H54 (cell line): ENCODE measurements around the gene ATP11C.
A peak's percentile ranks its signal among the peaks of the same experiment; 100 is the strongest.
"Not testable (repeated sequence)": the region's sequence is repeated elsewhere in the genome, so short reads cannot be mapped to it uniquely, and the experiment has no call there.

Source experiments
- DNase-seq: peaks from one replicate; pipeline ENCODE4 v3.0.0; 2011; ENCODE audit warnings: low spot score, mixed read lengths; ENCODE audit not compliant: insufficient read length
- FAIRE-seq: peaks from 3 replicates; lab custom pipeline; 2011; peaks lifted over from hg19 to GRCh38; lab: Jason Lieb, UNC
- POLR2A ChIP-seq: IDR thresholded peaks from 2 replicates; pipeline ENCODE4 v1.6.1; 2011; ENCODE audit warnings: low read depth, mild to moderate bottlenecking, low read length

The ATP11C gene

GRCh38 chrX:139851730-139852129, 81.1 kb downstream of the ATP11C start:
- DNase-seq, result peak; percentile 10
- peak; percentile 82 for FAIRE-seq
- no peak for TF ChIP-seq POLR2A

GRCh38 chrX:139850968-139851367, 81.9 kb downstream of the ATP11C start:
- no peak for DNase-seq
- FAIRE-seq, result no peak
- TF ChIP-seq POLR2A, result no peak

- no peak for DNase-seq
- TF ChIP-seq POLR2A, result no peak
- no peak for FAIRE-seq
Observed at GRCh38 chrX:139844884-139845283, 88.0 kb downstream of the ATP11C start.

GRCh38 chrX:139844163-139844562, 88.7 kb downstream of the ATP11C start:
- DNase-seq (no peak), FAIRE-seq (no peak)
- no peak for TF ChIP-seq POLR2A

- FAIRE-seq (no peak), DNase-seq (no peak)
- no peak for TF ChIP-seq POLR2A
Observed at GRCh38 chrX:139842326-139843185, 90.3 kb downstream of the ATP11C start.

DNA sequence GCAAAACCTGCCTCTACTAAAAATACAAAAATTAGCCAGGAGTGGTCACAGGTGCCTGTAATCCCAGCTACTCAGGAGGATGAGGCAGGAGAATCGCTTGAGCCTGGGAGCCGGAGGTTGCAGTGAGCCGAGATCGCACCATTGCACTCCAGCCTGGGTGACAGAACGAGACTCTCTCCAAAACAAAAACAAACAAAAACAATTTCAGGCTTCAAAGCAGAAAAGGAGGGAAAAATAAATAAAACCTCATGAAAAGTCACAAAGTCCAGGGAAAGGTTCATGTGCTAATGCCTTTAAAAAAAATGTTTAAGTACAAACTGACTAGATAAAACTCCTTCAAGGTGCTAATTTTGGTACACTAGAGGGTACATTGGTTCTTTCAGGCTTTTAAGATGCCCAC, 96.5 kb downstream of the ATP11C start:
- DNase-seq, FAIRE-seq: not testable (repeated sequence)

- TF ChIP-seq POLR2A, result no peak
- FAIRE-seq (no peak), DNase-seq (no peak)
Observed at GRCh38 chrX:139834879-139835278, 98.0 kb downstream of the ATP11C start.

DNA sequence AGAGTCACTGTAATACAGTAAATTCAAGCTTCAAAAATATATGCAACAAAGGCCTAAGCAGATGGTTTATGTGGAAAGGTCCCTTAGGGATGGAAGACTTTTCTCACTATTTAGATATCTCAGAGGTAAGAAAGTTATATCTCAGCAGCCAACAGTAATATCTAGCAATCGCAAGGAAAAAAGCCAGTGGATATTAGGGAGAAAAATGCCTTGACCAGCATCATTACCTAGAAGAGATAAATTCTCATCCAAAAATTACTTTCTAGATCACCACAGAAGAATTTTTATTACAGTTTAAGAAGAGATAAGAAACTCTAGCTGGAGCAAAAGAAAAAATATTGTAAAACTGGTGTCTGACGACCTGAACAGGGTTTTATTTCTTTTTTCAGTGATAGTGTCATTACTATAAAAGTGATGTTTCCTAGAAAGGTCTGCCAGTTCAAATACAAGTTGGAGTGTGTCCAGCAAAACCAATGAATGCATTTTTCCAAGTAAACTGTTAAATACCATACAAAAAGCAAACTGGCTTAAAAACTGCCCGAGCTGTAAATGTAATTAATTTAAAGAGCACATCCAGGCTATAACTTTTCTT, 100.0 kb downstream of the ATP11C start:
- TF ChIP-seq POLR2A, result no peak
- DNase-seq (no peak), FAIRE-seq (no peak)

DNA sequence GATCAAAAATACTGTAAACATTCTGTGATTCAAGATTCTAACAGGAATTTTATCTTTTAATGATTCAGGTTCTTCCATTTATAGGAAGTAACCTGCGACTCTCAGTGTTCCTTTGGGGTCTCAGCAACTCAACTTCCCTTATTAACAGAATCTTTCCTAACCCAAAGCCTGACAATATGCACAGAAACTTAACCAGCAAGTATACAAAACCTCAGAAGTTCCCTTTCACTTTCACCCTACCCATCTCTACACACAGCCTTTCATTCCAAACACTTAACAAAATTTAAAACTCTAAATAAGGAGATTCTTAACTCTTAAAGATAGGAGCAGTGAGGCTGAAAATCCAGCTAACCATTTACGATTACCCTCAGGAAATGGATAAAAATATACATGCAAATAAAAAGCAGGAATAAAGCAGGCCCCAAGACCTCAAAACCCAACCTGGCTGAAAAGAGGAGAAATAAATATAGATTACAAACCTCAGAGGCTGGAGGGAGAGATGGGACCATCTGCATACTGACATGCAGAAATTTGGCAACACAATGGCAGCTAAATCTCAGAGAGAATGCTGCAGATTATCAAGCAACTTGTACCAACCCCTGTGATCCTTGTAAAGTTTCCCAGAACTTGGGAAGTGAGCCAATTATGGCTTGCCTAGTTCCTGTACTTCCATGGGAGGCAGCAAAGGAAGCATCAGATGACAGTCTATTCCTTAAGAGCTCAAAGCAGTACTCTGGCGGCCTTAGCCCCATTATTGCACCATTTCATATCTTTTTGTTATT, 101.0 kb downstream of the ATP11C start:
- DNase-seq (peak; percentile 14), FAIRE-seq (peak; percentile 81)
- TF ChIP-seq POLR2A, result no peak

- FAIRE-seq, result no peak
- no peak for DNase-seq
- TF ChIP-seq POLR2A, result no peak
Observed at GRCh38 chrX:139831017-139831416, 101.8 kb downstream of the ATP11C start.

DNA sequence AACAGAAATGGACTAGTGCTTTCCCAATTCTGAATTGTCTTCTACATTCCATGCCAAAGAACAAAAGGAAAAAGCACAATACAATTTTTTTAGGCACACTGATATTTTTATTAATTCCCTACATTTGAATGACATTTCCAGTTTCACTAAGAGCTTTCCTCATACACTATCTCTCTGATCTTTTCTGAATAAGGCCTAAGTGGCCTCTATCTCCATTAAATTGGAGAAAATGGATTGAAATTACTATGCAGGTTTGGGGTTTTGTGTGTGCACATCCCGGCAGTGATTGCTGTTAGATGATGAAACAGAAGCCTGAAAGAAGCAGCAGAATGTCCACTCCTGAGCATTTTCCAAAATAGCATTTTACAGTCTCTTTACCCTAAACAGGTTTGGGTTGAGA, 104.0 kb downstream of the ATP11C start:
- FAIRE-seq (no peak), DNase-seq (no peak)
- no peak for TF ChIP-seq POLR2A

DNA sequence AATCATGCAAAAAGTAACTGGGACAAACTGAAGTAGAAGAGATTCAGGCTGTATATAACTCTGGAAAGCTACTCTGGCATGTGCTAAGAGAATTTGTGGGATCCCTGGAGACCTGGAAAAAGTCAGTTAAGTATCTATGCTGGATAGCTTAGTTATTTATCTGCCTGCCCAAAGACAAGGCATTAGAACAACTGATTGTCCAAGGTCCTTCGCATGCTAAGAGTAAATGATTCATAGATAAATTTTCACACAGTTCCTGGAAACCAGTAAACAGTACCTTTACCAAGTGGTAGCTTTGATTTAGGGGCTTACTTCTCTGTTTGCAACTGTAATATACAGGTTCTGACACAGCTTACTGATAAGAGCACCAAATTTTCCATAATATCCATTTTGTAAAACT, 104.8 kb downstream of the ATP11C start:
- DNase-seq, result no peak
- TF ChIP-seq POLR2A, result no peak
- no peak for FAIRE-seq

GRCh38 chrX:139826065-139827044, 106.5 kb downstream of the ATP11C start:
- DNase-seq, result no peak
- TF ChIP-seq POLR2A, result no peak
- FAIRE-seq, result no peak
